Measurements from ENCODE around the gene NRGN.
A peak's percentile ranks its signal among the peaks of the same experiment; 100 is the strongest.

Gene NRGN

DNA sequence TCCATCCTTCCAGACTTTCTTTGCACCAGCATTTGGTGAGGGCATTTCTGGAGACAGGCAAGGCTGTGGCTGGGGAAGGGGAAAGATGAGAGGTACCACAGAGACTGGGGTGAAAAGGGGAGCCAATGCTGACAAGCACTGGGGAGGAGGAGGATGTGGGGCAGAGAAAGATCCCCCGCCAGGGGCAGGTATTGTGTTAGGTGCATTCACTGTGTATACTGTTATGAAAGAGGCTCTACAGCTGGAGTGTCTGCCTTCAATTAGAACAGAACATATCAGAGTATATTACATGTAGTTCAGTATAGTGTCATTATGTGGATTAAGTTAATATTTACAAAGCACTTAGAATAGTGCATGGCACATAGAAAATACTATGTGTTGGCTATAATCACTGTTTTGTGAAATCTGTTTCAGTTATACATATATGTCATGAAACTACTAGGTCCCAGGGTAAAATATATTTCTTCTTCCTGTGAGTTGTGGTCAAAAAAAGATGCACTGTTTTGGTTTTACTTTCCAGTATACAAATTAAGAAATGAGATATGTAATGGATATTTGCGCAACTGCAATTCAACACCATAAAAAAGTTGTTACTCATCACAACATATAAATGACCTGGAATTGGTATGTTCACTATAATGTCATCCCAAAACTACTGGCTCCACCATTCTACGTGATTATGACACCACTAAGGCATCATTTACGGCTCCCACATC, 52.0 kb downstream of the NRGN start:
- no peak for DNase-seq (ENCODE audit: low read depth)

DNA sequence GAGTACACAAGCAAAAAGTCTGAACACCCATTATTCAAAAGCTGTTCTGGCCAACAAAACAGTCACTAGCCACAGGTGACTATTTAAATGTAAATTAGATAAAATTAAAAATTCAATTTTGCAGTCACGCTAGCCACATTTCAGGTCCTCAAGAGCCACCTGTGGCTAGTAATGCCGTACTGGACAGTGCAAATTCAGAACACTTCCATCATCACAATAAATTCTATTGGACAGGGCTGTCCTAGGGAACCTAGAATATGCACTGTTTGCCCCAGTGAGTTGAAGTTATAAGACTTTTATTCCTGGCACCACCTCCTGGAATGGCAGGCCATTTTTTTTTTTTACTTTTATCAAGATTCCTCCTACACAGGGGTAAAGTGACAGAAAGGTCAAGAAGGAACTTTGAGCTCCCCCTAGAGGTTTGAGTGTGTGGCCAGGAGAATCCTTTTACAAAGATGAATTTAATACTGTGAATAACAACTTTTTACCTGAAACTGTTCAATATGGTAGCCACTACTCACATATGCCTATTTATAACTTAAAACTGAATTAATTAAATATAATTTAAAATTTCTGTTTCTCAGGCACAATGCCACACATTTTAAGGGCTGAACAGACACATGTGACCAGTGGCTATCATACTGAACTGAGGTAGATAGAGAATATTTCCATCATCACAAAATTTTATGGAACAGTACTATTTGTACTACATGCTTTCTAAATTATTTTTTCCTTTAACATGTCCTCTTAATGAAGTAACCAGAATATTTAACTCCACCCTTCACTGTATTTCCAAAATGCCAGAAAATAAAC, 53.9 kb downstream of the NRGN start:
- peak; percentile 7 for DNase-seq (ENCODE audit: low read depth)

GRCh38 chr11:124796312-124796711, 56.6 kb downstream of the NRGN start:
- no peak for DNase-seq (ENCODE audit: low read depth)

Data from activated T-cell treated with anti-CD3 and anti-CD28 coated beads for 24 hours (primary cell).